ENCODE results near the gene CFAP46. TPM values are rescaled to one million over a fixed set of nuclear protein-coding genes. Genes with fewer than 3 reads are reported as not detected.

Gene CFAP46
- total and polyA plus RNA-seq, 2 of the 4 experiments (the other 2 are of a cell fraction): 1.3 to 1.8 TPM

DNA sequence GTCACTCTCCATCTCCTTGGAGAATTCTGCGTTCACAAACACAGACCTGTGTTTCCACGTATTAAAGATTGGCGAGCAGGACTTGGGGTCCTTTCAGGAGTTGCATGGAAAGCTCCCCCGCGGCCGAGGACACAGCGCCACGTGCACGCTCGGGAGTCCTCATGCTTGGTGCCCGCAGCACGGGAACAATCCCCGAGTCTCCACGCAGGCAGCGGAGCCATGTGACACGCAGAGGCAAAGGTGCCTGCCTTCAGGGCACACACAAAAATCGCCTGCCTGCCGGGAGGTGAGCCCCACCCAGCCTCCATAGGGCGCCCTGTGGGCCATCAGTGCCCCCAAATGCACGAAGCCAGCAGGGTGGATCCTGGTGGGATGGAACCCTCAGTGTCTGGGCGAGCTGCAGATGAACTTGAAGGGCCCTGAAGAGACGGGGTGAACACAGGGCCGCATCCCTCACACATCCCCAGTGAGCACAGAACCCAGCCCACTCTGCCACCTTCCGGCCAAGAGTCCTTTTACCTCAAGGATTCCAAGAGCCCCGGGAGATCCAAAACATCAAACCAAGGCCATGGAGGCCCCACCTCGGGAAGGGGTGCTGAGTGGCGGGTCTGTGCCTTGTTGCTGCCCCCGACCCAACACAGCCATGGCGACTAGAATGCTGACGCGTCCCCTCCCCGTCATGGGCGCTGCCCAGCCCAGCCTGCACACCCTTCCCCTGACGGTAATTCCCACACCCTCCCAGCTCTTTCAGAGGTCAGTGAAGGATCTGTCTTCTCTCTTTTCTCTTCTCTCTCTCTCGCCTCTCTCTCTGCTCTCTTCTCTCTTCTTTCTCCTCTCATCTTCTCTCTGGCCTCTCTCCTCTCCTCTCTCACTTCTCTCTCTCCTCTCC, 55.9 kb downstream of the CFAP46 start:
- Histone ChIP-seq H2BK120ac (ENCODE audit: low read depth, low read length) (no peak overlapping the region), H3K23ac (ENCODE audit: low read depth, low read length) (no peak overlapping the region), H2BK15ac (ENCODE audit: low read depth, low read length) (no peak overlapping the region), H2AK5ac (ENCODE audit: low read depth, low read length) (no peak overlapping the region), H3K4me3 (ENCODE audit: insufficient read depth, low read depth, low read length) (no peak overlapping the region), H2BK5ac (ENCODE audit: low read depth, low read length, poor library complexity, severe bottlenecking) (no peak overlapping the region), H2BK20ac (ENCODE audit: low read depth, low read length) (no peak overlapping the region), H4K8ac (ENCODE audit: low read depth in 2 of 2, low read length in 2 of 2) (no peak overlapping the region), H4K91ac (ENCODE audit: insufficient read depth, low read depth, low read length) (no peak overlapping the region), H3K18ac (ENCODE audit: low read depth, low read length) (no peak overlapping the region), H3K79me1 (ENCODE audit: low read depth in 1 of 2, low read length in 2 of 2) (no peaks in the 10 kb centered on the region), H2AK9ac (replicated peaks; ENCODE audit: low read depth, low read length, poor library complexity) (no peak overlapping the region), H3K9me3 (ENCODE audit: control insufficient read depth, insufficient read depth, low read length) (no peaks in the 10 kb centered on the region), H3K9me1 (ENCODE audit: insufficient read depth, low read length) (no peaks in the 10 kb centered on the region), H3K14ac (replicated peaks; ENCODE audit: low read depth, low read length) (no peak overlapping the region), H3K27ac (ENCODE audit: insufficient read depth, low read length) (no peak overlapping the region), H4K5ac (ENCODE audit: low read depth, low read length) (no peak overlapping the region), H3K4me1 (ENCODE audit: control insufficient read depth, insufficient read depth, low read length) (no peaks in the 10 kb centered on the region), H3K56ac (ENCODE audit: extremely low read depth, insufficient read depth, low read length) (no peak overlapping the region), H2AFZ (replicated peaks; ENCODE audit: low read length, poor library complexity) (no peak overlapping the region), H3K4me2 (ENCODE audit: low read depth, low read length) (no peak overlapping the region), H4K20me1 (ENCODE audit: insufficient read depth, low read length) (no peaks in the 10 kb centered on the region), H3K9ac (ENCODE audit: low read depth, low read length) (no peak overlapping the region), H3K4ac (ENCODE audit: low read depth, low read length) (no peak overlapping the region), H3K36me3 (ENCODE audit: control insufficient read depth, insufficient read depth, low read length) (no peaks in the 10 kb centered on the region), H3K27me3 (ENCODE audit: control insufficient read depth, insufficient read depth, low read length) (peaks cover 22% of the 10 kb centered on the region)
- DNase-seq (no peak), ATAC-seq (ENCODE audit: low read depth) (peak; percentile 40; the same call in 1 of the 2 replicates)
- ChIA-PET POLR2A (ENCODE audit: unreplicated experiment) (no interaction called here), CTCF (no interaction called here)
- 50% methylated on average over 19 of the region's 35 CpGs; no CpG with 5 or more reads in 1 of the 2 experiments for WGBS, 2 experiments (ENCODE audit: extremely low coverage in 2 of 2, insufficient read length in 1 of 2)
- no TSS peak for BruUV-seq (replicated peaks)
- in situ Hi-C loops (cut with MboI; ENCODE audit: low sequenced_read_pairs) (no loop called here), intact Hi-C loops (cut with micrococcal nuclease) (no loop called here), dilution Hi-C loops (cut with HindIII; ENCODE audit: low sequenced_read_pairs, unreplicated experiment) (no loop called here)
- TF ChIP-seq FOS (IDR thresholded peaks at IDR 0.05; ENCODE audit: low read depth, low read length) (no peak), MAZ (IDR thresholded peaks at IDR 0.05; ENCODE audit: borderline replicate concordance, low read depth, low read length) (no peak), POLR2A (IDR thresholded peaks at IDR 0.05; ENCODE audit: low read depth, low read length) (no peak), SMC3 (IDR thresholded peaks at IDR 0.05; ENCODE audit: low read depth, low read length) (no peak), RAD21 (IDR thresholded peaks at IDR 0.05; ENCODE audit: low read length) (no peak), NFE2L2 (IDR thresholded peaks at IDR 0.05; ENCODE audit: low read depth, low read length) (no peak), RCOR1 (IDR thresholded peaks at IDR 0.05; ENCODE audit: insufficient replicate concordance, low read length) (no peak), MAFK (IDR thresholded peaks at IDR 0.05; ENCODE audit: low read depth, low read length) (no peak), RFX5 (IDR thresholded peaks at IDR 0.05; ENCODE audit: low read depth, low read length) (no peak)
- TF ChIP-seq, protein P1, sequence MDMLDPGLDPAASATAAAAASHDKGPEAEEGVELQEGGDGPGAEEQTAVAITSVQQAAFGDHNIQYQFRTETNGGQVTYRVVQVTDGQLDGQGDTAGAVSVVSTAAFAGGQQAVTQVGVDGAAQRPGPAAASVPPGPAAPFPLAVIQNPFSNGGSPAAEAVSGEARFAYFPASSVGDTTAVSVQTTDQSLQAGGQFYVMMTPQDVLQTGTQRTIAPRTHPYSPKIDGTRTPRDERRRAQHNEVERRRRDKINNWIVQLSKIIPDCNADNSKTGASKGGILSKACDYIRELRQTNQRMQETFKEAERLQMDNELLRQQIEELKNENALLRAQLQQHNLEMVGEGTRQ (IDR thresholded peaks at IDR 0.05; ENCODE audit: low read depth, low read length): no peak
- TF ChIP-seq, protein P2, sequence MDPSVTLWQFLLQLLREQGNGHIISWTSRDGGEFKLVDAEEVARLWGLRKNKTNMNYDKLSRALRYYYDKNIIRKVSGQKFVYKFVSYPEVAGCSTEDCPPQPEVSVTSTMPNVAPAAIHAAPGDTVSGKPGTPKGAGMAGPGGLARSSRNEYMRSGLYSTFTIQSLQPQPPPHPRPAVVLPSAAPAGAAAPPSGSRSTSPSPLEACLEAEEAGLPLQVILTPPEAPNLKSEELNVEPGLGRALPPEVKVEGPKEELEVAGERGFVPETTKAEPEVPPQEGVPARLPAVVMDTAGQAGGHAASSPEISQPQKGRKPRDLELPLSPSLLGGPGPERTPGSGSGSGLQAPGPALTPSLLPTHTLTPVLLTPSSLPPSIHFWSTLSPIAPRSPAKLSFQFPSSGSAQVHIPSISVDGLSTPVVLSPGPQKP (IDR thresholded peaks at IDR 0.05; ENCODE audit: borderline replicate concordance, low read depth, low read length): no peak
- TF ChIP-seq, protein P3, sequence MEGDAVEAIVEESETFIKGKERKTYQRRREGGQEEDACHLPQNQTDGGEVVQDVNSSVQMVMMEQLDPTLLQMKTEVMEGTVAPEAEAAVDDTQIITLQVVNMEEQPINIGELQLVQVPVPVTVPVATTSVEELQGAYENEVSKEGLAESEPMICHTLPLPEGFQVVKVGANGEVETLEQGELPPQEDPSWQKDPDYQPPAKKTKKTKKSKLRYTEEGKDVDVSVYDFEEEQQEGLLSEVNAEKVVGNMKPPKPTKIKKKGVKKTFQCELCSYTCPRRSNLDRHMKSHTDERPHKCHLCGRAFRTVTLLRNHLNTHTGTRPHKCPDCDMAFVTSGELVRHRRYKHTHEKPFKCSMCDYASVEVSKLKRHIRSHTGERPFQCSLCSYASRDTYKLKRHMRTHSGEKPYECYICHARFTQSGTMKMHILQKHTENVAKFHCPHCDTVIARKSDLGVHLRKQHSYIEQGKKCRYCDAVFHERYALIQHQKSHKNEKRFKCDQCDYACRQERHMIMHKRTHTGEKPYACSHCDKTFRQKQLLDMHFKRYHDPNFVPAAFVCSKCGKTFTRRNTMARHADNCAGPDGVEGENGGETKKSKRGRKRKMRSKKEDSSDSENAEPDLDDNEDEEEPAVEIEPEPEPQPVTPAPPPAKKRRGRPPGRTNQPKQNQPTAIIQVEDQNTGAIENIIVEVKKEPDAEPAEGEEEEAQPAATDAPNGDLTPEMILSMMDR (conservative IDR thresholded peaks at IDR 0.05; ENCODE audit: low read depth, low read length): no peak
